ENCODE data around the gene GOLGB1. TPM values are rescaled to one million over a fixed set of nuclear protein-coding genes. Genes with fewer than 3 reads are reported as not detected.

Gene GOLGB1
- total and polyA plus RNA-seq, 2 of the 4 experiments (the other 2 are of a cell fraction), result 13.3 to 30.3 TPM

- Histone ChIP-seq H2AFZ (replicated peaks; ENCODE audit: low read length, poor library complexity) (no peak overlapping the region), H3K23ac (ENCODE audit: low read depth, low read length) (no peak overlapping the region), H3K9ac (ENCODE audit: low read depth, low read length) (no peak overlapping the region), H3K27ac (ENCODE audit: insufficient read depth, low read length) (no peak overlapping the region), H3K14ac (replicated peaks; ENCODE audit: low read depth, low read length) (no peak overlapping the region), H2BK20ac (ENCODE audit: low read depth, low read length) (no peak overlapping the region), H3K9me1 (ENCODE audit: insufficient read depth, low read length) (no peaks in the 10 kb centered on the region), H3K4me2 (ENCODE audit: low read depth, low read length) (no peak overlapping the region), H4K5ac (ENCODE audit: low read depth, low read length) (no peak overlapping the region), H3K79me1 (ENCODE audit: low read depth in 1 of 2, low read length in 2 of 2) (peaks cover 0 to 4% of the 10 kb centered on the region in 2 experiments; a peak in 3 of 4 replicates), H4K91ac (ENCODE audit: insufficient read depth, low read depth, low read length) (no peak overlapping the region), H2AK5ac (ENCODE audit: low read depth, low read length) (no peak overlapping the region), H3K36me3 (ENCODE audit: control insufficient read depth, insufficient read depth, low read length) (peaks cover 33% of the 10 kb centered on the region), H2BK15ac (ENCODE audit: low read depth, low read length) (no peak overlapping the region), H4K20me1 (ENCODE audit: insufficient read depth, low read length) (no peaks in the 10 kb centered on the region), H3K4me3 (ENCODE audit: insufficient read depth, low read depth, low read length) (no peak overlapping the region), H3K56ac (ENCODE audit: extremely low read depth, insufficient read depth, low read length) (no peak overlapping the region), H2AK9ac (replicated peaks; ENCODE audit: low read depth, low read length, poor library complexity) (no peak overlapping the region), H4K8ac (ENCODE audit: low read depth in 2 of 2, low read length in 2 of 2) (no peak overlapping the region), H3K4ac (ENCODE audit: low read depth, low read length) (no peak overlapping the region), H2BK5ac (ENCODE audit: low read depth, low read length, poor library complexity, severe bottlenecking) (no peak overlapping the region), H3K18ac (ENCODE audit: low read depth, low read length) (no peak overlapping the region), H2BK120ac (ENCODE audit: low read depth, low read length) (no peak overlapping the region), H3K27me3 (ENCODE audit: control insufficient read depth, insufficient read depth, low read length) (no peaks in the 10 kb centered on the region), H3K9me3 (ENCODE audit: control insufficient read depth, insufficient read depth, low read length) (no peaks in the 10 kb centered on the region), H3K4me1 (ENCODE audit: control insufficient read depth, insufficient read depth, low read length) (no peaks in the 10 kb centered on the region)
- in situ Hi-C loops (cut with MboI; ENCODE audit: low sequenced_read_pairs), result no loop called here
- no CpG with 5 or more reads among the region's 1 CpG for WGBS, 2 experiments (ENCODE audit: extremely low coverage in 2 of 2, insufficient read length in 1 of 2)
- ChIA-PET POLR2A (ENCODE audit: unreplicated experiment) (no interaction called here), CTCF (no interaction called here)
- intact Hi-C loops (cut with micrococcal nuclease), result no loop called here
- TF ChIP-seq MAZ (IDR thresholded peaks at IDR 0.05; ENCODE audit: borderline replicate concordance, low read depth, low read length) (no peak), FOS (IDR thresholded peaks at IDR 0.05; ENCODE audit: low read depth, low read length) (no peak), CHD1 (IDR thresholded peaks at IDR 0.05; ENCODE audit: low read depth, low read length) (no peak), RCOR1 (IDR thresholded peaks at IDR 0.05; ENCODE audit: insufficient replicate concordance, low read length) (no peak), MXI1 (IDR thresholded peaks at IDR 0.05; ENCODE audit: borderline replicate concordance, low read depth, low read length) (no peak), BHLHE40 (IDR thresholded peaks at IDR 0.05; ENCODE audit: low read depth, low read length) (no peak), USF2 (IDR thresholded peaks at IDR 0.05; ENCODE audit: low read depth, low read length) (no peak)
- TF ChIP-seq, protein P1, sequence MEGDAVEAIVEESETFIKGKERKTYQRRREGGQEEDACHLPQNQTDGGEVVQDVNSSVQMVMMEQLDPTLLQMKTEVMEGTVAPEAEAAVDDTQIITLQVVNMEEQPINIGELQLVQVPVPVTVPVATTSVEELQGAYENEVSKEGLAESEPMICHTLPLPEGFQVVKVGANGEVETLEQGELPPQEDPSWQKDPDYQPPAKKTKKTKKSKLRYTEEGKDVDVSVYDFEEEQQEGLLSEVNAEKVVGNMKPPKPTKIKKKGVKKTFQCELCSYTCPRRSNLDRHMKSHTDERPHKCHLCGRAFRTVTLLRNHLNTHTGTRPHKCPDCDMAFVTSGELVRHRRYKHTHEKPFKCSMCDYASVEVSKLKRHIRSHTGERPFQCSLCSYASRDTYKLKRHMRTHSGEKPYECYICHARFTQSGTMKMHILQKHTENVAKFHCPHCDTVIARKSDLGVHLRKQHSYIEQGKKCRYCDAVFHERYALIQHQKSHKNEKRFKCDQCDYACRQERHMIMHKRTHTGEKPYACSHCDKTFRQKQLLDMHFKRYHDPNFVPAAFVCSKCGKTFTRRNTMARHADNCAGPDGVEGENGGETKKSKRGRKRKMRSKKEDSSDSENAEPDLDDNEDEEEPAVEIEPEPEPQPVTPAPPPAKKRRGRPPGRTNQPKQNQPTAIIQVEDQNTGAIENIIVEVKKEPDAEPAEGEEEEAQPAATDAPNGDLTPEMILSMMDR (conservative IDR thresholded peaks at IDR 0.05; ENCODE audit: low read depth, low read length), result no peak
- dilution Hi-C loops (cut with HindIII; ENCODE audit: low sequenced_read_pairs, unreplicated experiment), result no loop called here
- BruUV-seq (replicated peaks), result no TSS peak
- ATAC-seq (ENCODE audit: low read depth), result no peak
- no peak for DNase-seq
Observed at GRCh38 chr3:121723485-121723884, 26.1 kb downstream of the GOLGB1 start.
